Prostate gland (tissue), 2 donors: ENCODE results near the gene SH3BGRL. TPM values are rescaled to one million over a fixed set of nuclear protein-coding genes. Genes with fewer than 3 reads are reported as not detected.

Source experiments
- DNase-seq: peaks from one replicate; pipeline ENCODE4 v3.0.0-alpha.2; 2019; ENCODE audit warnings: low spot score
- H3K27ac ChIP-seq, 2 donors: fragments of 200-600 bp; sonication (generic); 2 replicates each; pipeline ENCODE4 v1.5.1; 2017 to 2019
- H3K27me3 ChIP-seq: fragments of 200-600 bp; sonication (generic); replicated peaks from 2 replicates; pipeline ENCODE4 v1.5.1; 2019; ENCODE audit not compliant: insufficient read depth
- H3K36me3 ChIP-seq, 2 donors: fragments of 200-600 bp; sonication (generic); 1 replicate in 1 of 2; 2 replicates in 1 of 2; pipeline versions ENCODE4 v1.5.1 to v1.8.1; 2017 to 2019
- H3K4me1 ChIP-seq: fragments of 200-600 bp; sonication (generic); replicated peaks from 2 replicates; pipeline ENCODE4 v1.5.1; 2019
- H3K4me3 ChIP-seq, 2 donors: fragments of 200-600 bp; sonication (generic); 2 replicates each; pipeline ENCODE4 v1.5.1; 2017 to 2019
- H3K9me3 ChIP-seq: fragments of 200-600 bp; sonication (generic); 2 replicates; pipeline ENCODE4 v1.5.1; 2017
- POLR2A ChIP-seq: fragments of 450-650 bp; IDR thresholded peaks from one replicate; pipeline ENCODE4 v1.6.1; 2016; ENCODE audit warnings: antibody characterized with exemption, mild to moderate bottlenecking
- POLR2AphosphoS5 ChIP-seq: sonication (generic); formaldehyde crosslinking; IDR thresholded peaks from one replicate; pipeline ENCODE4 v1.6.1; 2017; ENCODE audit warnings: antibody characterized with exemption
- WGBS: methylation state at CpG from one replicate; pipeline ENCODE4 v1.1.5; 2018; 5-methylcytosine and 5-hydroxymethylcytosine counted together
- intact Hi-C: fragments of 100-400 bp; cut with DNase I; formaldehyde crosslinking; loops from one replicate; pipeline ENCODE4 v1.14.2; 2022
- total RNA-seq, 2 donors: library from RNA; depleted of rRNA; stranded (reverse); fragments of >200 nt; gene quantifications; one replicate each; pipeline ENCODE4 v1.1.0, GENCODE V29; 2016
- TF ChIP-seq, protein P1 (sequence below), 4 experiments: fragments of 200-600 bp in 2 of 4; fragments of 450-650 bp in 2 of 4; sonication (generic) in 2 of 4; IDR thresholded peaks; 1 replicate in 3 of 4; 2 replicates in 1 of 4; pipeline ENCODE4 v1.5.1; 2016 to 2019; ENCODE audit warnings: antibody characterized with exemption in 4 of 4, mild to moderate bottlenecking in 2 of 4, moderate library complexity in 2 of 4

SH3BGRL gene
- total RNA-seq, 2 donors from 2014 or later, result 108 to 181 TPM

DNA sequence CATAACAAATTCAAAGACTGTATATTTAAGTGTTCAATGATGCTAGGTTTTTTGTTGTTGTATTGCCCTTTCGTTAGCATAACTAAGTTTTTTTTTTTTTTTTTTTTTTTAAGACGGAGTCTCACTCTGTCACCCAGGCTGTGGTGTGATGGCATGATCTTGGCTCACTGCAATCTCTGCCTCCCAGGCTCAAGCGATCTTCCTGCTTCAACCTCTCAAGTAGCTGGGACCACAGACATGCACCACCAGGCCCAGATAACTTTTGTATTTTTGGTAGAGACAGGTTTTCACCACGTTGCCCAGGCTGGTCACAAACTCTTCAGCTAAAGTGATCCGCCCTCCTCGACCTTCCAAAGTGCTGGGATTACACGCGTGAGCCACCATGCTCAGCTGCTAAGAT is 7.0 kb downstream of the SH3BGRL start:
- no peaks in the 10 kb centered on the region for H3K36me3 ChIP-seq
- no peaks in the 10 kb centered on the region for H3K9me3 ChIP-seq
- no peak for DNase-seq
- TF ChIP-seq, protein P1, sequence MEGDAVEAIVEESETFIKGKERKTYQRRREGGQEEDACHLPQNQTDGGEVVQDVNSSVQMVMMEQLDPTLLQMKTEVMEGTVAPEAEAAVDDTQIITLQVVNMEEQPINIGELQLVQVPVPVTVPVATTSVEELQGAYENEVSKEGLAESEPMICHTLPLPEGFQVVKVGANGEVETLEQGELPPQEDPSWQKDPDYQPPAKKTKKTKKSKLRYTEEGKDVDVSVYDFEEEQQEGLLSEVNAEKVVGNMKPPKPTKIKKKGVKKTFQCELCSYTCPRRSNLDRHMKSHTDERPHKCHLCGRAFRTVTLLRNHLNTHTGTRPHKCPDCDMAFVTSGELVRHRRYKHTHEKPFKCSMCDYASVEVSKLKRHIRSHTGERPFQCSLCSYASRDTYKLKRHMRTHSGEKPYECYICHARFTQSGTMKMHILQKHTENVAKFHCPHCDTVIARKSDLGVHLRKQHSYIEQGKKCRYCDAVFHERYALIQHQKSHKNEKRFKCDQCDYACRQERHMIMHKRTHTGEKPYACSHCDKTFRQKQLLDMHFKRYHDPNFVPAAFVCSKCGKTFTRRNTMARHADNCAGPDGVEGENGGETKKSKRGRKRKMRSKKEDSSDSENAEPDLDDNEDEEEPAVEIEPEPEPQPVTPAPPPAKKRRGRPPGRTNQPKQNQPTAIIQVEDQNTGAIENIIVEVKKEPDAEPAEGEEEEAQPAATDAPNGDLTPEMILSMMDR (IDR thresholded peaks at IDR 0.05), result no peak
- TF ChIP-seq POLR2AphosphoS5, result no peak
- H3K27ac ChIP-seq, result no peak overlapping the region
- no peaks in the 10 kb centered on the region for H3K27me3 ChIP-seq
- intact Hi-C loops, result loop anchor here (10.0 kb wide), 1 partner anchor 56 kb away; no protein-coding TSS in a partner anchor
- H3K4me3 ChIP-seq, result no peak overlapping the region
- H3K4me1 ChIP-seq, result no peaks in the 10 kb centered on the region
- 75% methylated on average over 8 of the region's 8 CpGs for WGBS

DNA sequence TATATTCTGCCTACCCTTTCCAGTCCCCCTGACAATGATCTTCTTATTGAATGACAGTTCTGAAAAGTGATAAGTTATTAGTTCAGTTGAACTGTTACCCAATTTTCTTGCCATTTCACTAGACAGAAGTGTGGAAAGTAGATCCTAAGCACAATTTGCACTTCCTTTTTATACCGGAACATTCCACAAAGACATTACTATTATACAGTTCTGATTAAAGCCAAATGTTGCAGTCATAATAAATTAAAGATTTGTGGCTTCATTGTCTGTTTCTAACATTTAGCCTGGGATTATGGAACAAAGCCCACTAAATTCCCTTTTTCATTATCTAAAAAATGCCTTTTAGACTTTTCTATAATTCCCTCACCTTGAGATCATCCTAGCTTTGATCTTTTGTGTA is 13.8 kb downstream of the SH3BGRL start:
- Histone ChIP-seq H3K4me1 (no peaks in the 10 kb centered on the region), H3K4me3 (no peak overlapping the region), H3K9me3 (no peaks in the 10 kb centered on the region), H3K36me3 (no peaks in the 10 kb centered on the region), H3K27me3 (no peaks in the 10 kb centered on the region), H3K27ac (no peak overlapping the region)
- TF ChIP-seq POLR2AphosphoS5 (no peak), POLR2A (no peak)
- TF ChIP-seq, protein P1 (IDR thresholded peaks at IDR 0.05), result no peak
- no peak for DNase-seq
- 11% methylated on average over 1 of the region's 1 CpG for WGBS
- intact Hi-C loops, result no loop called here

DNA sequence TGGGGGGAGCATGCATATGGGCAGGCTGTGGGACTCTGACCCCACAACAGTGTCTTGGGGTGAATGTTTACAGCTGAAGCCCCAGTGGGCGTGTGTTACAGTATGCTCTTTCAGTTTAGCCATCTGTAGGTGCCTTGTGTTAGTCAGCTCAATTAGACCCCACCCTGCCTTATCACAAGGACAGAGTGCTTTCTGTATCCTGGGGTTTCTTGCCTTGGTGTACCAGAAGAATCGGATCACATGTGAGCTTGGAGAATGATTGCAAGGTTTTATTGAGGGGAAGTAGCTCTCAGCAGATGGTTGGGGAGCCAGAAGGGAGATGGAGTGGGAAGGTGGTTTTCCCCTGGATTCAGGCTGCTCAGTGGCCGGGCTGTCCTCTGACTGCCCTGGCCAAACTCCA is 27.3 kb downstream of the SH3BGRL start:
- Histone ChIP-seq H3K4me1 (no peaks in the 10 kb centered on the region), H3K36me3 (no peaks in the 10 kb centered on the region), H3K9me3 (no peaks in the 10 kb centered on the region), H3K27ac (no peak overlapping the region), H3K27me3 (no peaks in the 10 kb centered on the region), H3K4me3 (no peak overlapping the region)
- 80% methylated on average over 3 of the region's 3 CpGs for WGBS
- intact Hi-C loops, result no loop called here
- TF ChIP-seq, protein P1 (IDR thresholded peaks at IDR 0.05), result no peak
- TF ChIP-seq POLR2A (no peak), POLR2AphosphoS5 (no peak)
- DNase-seq, result no peak

DNA sequence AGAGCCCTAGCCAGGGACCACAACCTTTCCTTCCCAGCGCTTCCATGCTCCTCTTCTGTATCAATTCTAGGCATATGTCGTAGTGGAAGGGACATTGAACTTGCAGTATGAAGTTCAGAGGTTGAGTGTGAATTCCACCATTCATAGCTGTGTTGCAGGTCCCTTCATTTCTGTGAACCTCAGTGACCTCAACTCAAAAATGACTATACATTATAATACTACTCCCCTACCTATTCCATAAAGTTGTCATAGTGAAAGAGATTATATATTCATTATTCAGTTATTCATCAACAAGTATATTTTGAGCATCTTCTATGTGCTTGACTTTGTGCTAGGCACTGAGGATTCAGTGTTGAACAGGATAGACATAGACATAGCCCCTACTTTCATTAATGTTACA is 28.0 kb downstream of the SH3BGRL start:
- no peak for TF ChIP-seq POLR2A
- TF ChIP-seq, protein P1 (IDR thresholded peaks at IDR 0.05), result no peak
- no peak for TF ChIP-seq POLR2AphosphoS5
- intact Hi-C loops, result no loop called here

DNA sequence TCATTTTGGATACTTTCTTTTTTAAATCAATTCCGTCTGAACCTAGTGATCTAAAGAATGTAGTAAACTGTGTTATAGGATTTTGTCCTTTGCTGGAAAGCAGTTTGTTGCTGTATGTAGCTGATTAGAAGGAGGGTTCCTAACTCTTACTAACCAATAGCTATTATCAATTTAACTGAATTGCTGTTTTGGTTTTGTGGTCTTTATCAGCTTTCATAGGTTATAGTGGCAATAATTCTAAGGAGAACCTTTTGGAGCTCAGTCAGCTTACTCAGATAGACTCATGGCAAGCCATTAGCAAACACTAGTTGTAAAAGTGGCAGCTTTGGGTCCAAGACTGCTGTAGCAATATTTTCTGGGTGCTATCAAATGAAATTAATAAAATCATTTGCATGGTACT is 29.6 kb downstream of the SH3BGRL start:
- intact Hi-C loops, result no loop called here
- Histone ChIP-seq H3K4me1 (no peaks in the 10 kb centered on the region), H3K27me3 (no peaks in the 10 kb centered on the region), H3K27ac (no peak overlapping the region), H3K36me3 (no peaks in the 10 kb centered on the region), H3K4me3 (no peak overlapping the region), H3K9me3 (no peaks in the 10 kb centered on the region)
- TF ChIP-seq POLR2A (no peak), POLR2AphosphoS5 (no peak)
- TF ChIP-seq, protein P1 (IDR thresholded peaks at IDR 0.05), result no peak
- 53% methylated on average over 1 of the region's 1 CpG for WGBS
- DNase-seq, result no peak

More for the DNA sequence above, 28.0 kb downstream of the SH3BGRL start:
- 94% methylated on average over 2 of the region's 2 CpGs for WGBS
- Histone ChIP-seq H3K9me3 (no peaks in the 10 kb centered on the region), H3K4me1 (no peaks in the 10 kb centered on the region), H3K4me3 (no peak overlapping the region), H3K27me3 (no peaks in the 10 kb centered on the region), H3K36me3 (no peaks in the 10 kb centered on the region), H3K27ac (no peak overlapping the region)
- no peak for DNase-seq
